HG03060 (cell line): Measurements from ENCODE around the gene FOXP1.

Experiments
- ATAC-seq: cut with Tn5 transposase; IDR thresholded peaks from one replicate; pipeline ENCODE4 v1.9.1; 2021; ENCODE audit warnings: low read depth, moderate number of reproducible peaks; ENCODE audit not compliant: unreplicated experiment

The FOXP1 gene

DNA sequence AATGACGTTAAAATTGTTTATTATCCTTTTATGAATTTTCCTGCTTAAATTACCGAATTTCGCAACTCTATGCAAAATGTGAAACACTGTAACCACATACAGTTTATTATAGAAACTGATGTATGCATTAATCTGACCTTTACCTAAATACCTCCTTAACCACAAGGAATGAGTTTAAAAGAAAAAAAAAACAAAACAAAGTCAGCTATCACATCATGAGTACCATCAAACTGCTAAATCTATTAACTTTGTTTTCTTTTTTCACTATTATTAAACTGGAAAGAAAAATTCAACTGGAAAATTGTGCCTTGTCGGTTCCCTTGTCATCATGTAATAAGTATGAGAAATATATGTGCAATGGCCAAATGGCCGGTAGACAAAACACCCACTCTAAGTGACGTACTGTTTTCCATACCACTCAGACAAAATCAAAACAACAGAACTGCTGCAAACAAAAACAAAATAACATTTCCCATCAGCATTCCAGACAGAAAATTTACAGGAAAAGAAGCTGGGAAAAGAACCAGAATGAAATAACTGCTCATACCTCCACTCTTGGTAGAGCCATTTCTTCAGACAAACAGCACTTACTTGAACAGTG lies 415.3 kb downstream of the FOXP1 start:
- no peak for ATAC-seq

DNA sequence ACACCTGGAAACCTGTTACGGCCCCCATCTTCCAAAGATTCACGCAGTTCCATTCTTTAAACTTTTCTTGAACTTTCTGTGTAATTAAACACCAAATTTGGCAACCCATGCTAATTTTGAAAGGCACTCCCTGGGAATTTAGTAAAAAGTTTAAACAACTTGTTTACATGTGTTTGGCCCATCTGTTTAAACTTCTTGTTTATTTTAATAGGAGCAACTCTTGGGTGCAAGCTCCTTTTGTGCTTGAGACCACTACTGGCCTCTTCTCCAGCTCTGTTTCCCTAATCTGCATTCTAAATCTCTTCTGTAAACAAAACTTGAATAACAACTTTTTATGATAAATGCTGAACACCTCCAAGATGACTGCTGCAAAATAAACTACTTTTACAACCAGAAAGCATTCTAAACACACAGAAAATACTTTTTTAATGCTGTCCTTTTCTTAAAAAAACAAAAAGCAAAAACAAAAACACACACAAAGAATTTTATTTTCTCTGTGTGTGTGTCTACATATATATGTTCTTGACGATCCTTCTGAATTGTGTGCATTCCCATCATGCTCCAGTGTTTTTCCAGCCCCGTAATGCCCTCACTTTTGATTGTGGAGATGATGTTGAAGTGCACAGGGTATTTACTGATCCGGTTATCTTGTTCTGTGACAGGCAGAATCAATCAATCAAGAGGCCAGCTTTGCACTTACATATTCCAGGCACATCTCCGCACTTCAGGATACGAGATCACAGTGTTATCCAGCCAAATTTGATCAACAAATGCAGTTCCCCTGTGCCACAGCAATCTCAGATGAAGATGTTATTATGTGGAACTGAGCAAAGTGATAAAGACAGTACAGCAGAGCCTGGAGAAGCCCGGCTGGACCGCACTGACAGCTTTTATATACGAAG lies 416.9 kb downstream of the FOXP1 start:
- ATAC-seq = no peak

DNA sequence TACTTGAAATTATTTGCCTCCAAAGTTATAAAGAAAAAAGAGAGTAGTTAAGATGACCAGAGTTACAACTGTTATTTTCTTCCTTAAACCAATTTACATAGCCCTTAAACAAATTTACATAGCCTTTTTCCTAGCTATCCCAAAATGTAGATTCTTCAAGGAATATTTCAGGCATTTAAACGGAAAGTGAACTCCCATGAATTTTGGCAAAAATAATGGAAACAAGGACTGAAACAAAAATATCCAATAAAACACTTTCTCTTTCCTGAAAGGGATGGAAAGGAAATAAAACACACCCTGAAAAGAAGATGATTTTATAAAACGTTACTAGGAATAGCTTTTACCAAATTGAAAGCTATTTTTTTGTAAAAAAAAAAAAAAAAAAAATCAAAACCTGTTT lies 418.6 kb downstream of the FOXP1 start:
- ATAC-seq = no peak

DNA sequence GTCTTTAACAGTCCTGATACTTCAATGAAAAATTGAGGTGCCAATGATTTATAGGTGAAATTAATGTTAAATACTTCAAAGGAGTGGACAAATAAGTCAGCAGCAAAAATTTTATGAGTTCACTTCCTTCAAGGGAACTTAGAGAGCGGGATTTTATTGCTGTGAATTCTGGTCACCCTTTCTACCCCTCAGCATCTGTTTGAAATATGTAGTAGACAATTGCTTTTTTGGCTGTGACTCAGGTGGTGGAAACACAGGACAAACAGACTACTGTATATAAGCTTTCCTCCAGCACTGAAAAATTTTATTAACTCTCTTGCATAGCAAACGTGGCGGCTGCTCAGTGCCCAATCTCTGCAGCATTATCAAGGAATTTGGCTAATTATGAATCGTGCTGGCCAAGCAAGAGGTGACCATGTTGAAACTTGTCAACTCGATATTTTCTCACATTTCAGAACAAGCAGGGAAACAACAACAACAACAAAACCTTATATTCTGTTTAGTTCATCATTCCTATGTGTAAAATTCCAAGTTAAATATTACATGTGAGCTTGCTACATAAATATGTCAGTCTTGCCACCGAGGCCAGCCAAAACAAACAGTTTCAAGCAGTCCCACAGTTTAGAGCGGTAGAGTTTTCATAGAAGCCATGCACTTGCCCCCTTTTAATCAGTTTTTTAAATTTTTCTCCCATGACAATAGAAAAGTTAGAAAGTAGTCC lies 420.2 kb downstream of the FOXP1 start:
- no peak for ATAC-seq

DNA sequence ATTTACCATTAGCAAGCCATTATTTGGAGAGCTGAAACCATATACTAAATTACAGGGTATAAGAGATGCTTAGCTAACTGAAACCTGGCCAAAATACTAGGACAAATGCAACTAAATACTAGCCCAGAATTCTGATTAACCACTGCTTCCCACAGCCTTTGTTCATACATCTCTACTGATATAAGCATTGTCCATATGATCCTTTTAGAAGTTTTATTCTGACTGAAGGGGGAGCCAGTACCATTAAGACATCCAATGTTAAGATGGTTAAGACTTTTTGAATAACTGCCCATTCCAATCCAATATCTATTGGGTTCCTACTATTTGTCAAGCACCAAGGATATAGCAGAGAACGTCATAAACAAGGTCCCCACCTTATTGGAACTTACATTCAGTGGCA lies 421.3 kb downstream of the FOXP1 start:
- ATAC-seq = no peak

DNA sequence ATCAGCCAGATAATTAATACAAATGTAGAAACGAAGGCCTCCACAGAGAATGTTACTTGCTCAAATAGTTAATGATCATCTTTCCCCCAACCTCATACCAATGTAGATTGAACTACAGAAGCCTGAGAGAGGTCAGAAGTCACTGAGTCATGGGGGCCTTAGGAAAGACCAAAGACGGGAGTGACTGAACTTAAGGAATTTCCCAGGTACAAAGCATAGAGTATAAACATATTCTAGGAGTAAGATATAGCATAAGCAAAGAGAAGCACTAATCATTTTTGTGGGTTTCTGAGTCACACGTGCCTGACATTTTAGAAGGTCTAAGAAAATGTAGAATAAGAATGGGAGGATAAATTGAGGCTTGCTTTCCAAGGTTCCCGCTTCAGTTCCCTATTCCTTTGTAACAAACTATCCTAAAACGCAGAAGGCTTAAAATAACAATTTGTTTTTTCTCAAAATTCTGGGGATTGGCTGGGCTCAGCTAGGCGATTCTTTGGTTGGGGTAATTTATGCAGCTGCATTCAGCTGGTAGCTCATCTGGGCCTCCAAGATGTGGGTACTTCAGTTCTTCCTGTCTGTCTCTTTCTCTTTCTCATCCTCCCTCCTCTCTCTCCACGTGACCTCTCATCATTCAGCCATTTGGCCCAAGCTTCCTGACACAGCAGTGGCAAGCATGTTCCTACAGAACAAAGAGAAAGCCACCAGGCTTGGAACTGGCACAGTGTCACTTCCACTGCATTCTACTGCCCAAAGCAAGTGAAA lies 422.6 kb downstream of the FOXP1 start:
- ATAC-seq = no peak

DNA sequence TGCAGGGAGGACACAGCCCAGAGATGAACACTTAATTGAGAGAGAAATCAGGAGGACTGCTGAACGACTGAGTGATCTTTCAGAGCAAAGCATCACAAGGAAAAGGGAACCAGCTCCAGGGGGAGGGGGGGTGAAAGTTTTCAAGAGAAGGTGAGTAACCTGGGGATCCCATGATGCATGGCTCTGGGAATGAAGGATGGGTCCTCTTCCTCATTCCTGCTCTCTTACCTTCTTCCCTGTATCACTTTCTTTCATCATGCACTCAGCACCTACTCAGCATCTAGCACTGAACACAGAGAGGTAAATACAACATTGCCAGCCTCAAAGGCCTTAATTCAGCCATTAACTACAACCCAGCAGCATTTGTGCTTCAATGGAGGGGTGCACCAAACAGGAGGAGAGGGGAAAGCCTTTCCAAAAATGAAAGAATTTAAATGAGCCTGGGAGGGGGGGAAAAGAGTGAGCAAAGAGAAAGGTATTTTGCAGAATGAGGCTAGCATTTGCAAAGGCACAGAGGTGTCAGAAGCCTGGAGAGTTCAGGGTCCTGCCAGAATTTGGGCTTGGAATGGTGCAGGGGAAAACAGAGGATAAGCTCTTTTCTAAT lies 427.4 kb downstream of the FOXP1 start:
- ATAC-seq = no peak

DNA sequence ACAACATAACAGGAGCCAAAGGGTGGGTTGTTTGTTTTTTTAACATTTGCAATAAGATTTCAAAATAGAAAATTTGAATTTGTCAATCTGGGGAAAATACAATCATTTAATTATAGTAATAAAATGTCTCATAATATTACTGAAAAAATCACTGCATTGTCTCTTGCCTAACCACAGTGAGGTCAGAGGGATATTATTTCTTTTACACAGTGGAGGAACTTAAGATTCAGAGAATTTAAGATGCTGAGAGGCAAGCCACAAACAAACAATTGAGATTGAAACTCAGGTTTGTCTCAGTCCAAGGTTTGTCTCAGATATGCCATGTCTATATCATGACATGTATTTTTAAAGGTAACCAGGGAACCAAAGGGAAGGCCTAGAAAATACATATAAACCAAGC lies 428.7 kb downstream of the FOXP1 start:
- no peak for ATAC-seq

DNA sequence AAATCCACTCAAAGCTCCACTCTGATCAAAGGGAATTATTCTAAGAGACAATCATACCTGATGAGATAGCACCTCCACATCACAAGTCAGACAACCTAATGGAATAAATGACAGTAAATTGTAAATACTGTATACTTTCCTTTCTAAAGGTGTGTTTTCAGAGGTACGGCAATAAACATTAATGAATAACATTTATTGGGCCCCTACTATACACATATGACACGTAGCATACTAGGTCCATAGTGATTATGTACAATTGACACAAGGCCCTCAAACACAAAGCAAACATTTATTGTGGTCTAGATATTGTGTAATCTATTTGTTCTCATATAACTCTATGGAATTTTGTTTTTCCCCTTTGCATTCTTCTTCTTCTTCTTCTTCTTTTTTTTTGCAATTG lies 429.8 kb downstream of the FOXP1 start:
- ATAC-seq = no peak

DNA sequence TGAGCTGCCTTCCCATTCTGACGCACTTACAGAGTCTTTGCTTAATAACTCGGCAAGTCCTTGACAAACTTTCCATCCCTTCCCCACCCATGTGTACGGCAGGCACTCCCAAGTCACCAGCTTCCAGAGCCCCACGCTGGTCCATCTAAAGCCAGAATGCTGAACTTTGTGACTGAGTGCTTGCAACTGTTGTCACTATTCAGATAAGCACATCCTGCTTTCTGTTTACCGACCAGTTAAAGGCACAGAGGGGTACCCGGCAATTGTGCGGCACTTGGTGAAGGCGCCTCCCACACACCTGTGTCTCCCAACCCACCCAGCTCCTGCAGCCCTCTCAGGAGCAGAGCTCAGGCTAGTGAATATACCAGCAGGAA lies 430.6 kb downstream of the FOXP1 start:
- no peak for ATAC-seq

DNA sequence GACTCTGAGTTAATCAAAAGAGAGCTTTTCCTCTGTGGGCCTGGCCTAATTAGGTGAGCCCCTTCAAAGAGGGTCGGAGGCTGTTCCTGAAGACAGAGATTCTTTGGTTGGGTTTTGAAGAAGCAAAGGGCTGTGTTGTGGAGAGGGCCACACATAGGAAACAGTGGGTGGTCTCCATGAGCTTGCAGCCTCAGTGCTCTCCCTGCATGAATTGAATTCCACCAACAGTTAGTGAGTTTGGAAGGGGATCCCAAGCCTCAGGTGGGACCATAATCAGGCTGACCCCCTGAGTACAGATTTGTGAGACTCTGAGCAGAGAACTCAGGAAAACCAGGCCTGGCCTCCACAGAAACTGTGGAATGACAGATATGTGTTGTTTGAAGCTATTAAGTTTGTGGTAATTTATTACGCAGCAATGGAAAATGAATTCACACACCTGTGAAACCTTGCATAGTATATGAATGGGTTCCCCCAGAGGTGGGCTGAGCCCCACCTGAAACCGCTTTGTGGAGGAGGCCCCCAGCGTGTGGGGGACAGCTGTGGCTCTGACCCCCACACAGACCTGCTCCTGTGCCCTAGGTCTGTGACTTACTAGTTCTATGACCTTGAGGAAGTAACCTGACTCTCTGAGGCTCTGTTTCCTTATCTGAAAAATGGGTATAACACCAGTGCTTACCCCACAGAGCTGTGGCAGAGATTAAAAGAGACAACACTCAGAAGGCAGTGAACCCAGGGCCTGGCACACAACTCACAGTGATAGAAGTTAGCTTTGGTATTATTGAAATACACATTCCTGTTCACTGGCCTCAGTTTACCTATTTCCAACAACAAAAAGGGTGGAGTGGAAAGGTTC lies 431.3 kb downstream of the FOXP1 start:
- no peak for ATAC-seq

DNA sequence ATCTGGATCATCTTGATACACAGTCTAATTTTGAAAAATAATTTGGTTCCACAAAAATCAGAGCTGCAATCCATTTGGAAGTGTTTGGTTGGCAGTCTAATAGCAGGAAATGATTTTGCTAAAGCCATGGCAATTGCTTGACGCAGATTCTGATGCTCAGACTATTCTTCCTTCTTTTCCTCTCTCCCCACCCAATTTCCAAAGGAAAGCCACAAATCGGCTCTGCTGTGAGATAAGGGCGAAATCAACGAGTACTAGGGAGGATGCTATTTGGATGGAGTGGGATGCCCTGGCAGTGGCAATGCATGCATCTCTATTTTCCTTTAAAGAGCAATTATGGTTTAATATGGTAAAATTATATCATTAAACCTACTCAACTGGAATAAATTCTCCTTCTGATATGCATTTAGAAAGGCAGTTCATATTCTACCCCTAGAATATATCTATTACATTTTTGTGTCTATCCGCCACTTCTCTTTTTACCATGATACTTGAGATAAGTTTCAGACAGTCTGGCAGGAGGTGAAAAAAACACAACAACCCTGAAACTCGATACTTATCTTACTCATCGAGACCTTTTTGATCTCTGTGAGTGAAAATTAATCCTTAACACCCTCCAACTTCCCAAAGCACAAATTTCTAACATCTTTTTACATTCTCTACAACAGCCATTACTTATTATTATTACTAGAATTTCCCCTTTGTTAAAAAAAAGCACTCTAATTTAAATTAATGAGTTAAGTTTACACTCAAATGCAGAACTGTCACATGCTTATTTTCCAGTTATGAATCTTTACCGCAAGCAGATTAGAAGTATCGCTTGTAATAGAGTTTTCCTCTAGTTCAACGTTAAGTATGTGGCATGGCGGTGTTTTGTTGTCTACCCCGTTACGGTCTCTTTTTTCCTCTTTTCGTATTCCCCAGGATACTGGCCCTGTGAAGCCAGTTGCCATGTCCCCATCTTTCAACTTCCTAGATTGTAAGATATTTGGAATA lies 433.3 kb downstream of the FOXP1 start:
- no peak for ATAC-seq

DNA sequence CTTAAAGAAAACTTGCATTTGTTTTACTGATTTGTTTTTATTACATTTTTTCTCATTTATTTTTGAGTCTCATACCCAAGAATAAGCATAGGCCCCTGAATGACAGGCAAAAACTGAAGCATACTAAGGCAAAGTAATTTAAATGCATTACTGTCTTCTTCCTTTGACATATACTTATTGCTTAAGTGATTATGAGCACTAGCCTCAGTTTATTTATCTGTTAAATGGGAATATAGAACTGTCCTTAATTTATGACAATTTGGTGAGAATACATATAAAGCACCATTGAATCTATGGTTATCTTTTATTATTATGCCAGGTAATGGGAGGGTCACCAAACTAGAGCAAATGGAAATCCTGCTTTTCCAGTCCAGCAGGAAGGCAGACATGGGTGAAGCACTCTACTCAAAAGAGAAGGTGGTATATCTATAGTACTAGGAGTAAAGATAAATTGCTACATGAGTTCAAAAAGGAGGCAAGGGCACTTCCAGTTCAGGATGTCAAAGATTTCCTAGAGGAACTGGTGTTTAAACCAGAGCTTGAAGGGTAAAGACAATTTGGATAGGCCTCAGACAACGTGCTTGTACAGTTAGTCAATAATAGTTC lies 435.0 kb downstream of the FOXP1 start:
- ATAC-seq = no peak

DNA sequence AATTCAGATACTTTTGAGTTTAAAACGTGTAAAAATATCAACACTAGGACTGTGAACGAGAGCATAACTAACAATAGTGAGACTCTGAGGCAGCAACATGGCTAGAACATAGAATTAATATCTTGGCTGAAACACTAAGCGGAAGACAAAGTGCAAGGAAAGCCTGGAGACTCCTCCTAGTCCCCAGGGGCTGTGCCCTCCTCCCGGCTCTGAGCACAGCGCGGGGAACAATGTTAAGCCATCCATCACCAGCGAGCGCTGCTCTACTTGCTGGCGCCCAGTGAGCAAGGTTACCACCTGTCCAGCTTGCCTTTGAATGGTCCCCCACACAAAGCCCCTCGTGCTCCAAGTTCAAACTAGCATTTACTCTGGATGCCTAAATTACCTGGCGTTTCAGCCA lies 436.9 kb downstream of the FOXP1 start:
- ATAC-seq = no peak

DNA sequence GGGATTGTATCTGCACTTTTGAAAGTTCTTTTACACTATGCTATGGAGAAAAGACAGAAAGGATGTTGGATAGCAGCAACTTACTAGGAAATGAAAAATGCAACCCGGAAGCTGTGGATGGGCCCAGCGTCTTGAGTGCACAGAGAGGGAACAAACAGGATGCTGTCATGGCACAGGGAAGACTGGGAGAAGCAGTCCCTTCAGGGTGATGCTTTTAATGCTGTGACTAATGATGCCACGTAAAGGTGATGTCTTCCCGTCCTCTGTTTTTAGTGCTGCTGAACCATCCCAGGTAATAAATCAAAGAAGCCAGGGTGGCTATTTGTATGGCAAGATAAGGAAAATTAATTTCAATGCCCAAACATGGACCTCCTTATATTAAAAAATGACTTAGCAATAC lies 437.6 kb downstream of the FOXP1 start:
- no peak for ATAC-seq

DNA sequence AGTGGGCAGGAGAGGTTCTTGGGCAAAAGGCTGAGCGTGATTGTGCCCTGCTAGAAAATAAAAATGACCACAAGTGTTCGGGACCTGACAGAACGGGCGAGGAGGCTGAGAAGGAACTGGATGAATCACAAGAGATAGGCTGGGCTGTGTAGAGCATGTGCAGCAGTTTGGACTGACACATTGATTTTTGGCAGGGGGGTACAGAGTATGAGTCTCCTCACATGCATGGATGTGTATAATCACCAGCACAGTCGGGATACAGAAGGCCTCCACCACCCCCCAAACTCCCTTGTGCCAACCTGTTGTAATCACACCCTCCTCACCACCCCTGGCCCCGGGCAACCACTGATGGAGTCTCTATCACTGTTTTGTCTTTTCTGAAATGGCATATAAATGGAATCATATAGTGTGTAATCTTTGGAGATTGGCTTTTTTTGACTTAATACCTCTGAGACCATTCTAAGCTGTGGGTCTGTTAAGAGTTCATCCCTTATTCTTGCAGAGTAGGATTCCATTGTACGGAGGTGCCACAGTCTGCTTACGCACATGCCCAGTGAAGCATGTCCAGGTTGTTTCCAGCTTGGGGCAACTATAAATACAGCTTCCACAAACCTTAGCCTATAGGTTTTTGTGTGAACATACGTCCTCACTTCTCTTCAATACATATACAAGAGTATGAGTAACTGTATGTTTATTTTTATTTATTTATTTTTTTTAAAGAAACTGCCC lies 438.8 kb downstream of the FOXP1 start:
- ATAC-seq = no peak

DNA sequence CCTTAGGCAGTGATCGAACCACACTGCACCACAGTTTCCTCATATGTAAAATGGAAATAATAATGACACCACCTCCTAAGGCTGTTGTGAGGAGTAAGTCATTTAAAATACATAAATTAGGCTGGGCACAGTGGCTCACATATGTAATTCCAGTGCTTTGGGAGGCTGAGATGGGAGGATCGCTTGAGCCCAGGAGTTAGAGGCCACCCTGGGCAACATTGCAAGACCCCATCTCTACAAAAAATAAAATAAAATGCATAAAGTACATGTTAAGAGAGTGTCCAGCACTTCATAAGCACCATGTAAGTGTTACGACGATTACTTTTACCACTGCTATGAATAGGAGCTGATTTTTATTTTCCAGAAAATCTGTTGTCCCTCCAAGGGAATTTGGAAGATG lies 440.0 kb downstream of the FOXP1 start:
- ATAC-seq = no peak
